Ectodermal cell (in vitro differentiated cells): ENCODE measurements around the gene RBM24.

Experiments used
- H3K27ac ChIP-seq: 2 replicates; pipeline ENCODE4 v1.7.0; 2013; ENCODE audit warnings: mild to moderate bottlenecking, low read depth, low read length; ENCODE audit not compliant: insufficient read depth, poor library complexity, severe bottlenecking
- H3K27me3 ChIP-seq: 2 replicates; pipeline ENCODE4 v1.7.0; 2013; ENCODE audit warnings: mild to moderate bottlenecking, low read length; ENCODE audit not compliant: insufficient read depth, control insufficient read depth, poor library complexity, severe bottlenecking
- H3K36me3 ChIP-seq: one replicate; pipeline ENCODE4 v1.7.0; 2013; ENCODE audit warnings: low read length; ENCODE audit not compliant: control insufficient read depth, insufficient read depth
- H3K4me1 ChIP-seq: one replicate; pipeline ENCODE4 v1.7.0; 2013; ENCODE audit warnings: low read length; ENCODE audit not compliant: control insufficient read depth, insufficient read depth
- H3K4me3 ChIP-seq: 2 replicates; pipeline ENCODE4 v1.7.0; 2013; ENCODE audit warnings: low read depth, low read length, control low read depth; ENCODE audit not compliant: insufficient read depth
- H3K9me3 ChIP-seq: 2 replicates; pipeline ENCODE4 v1.7.0; 2013; ENCODE audit warnings: mild to moderate bottlenecking, low read length, moderate library complexity; ENCODE audit not compliant: control insufficient read depth
- WGBS, 2 experiments: methylation state at CpG; one replicate each; pipeline ENCODE4 v1.1.7; 2013; ENCODE audit warnings: missing lambda C conversion rate in 2 of 2; 5-methylcytosine and 5-hydroxymethylcytosine counted together

RBM24 gene

DNA sequence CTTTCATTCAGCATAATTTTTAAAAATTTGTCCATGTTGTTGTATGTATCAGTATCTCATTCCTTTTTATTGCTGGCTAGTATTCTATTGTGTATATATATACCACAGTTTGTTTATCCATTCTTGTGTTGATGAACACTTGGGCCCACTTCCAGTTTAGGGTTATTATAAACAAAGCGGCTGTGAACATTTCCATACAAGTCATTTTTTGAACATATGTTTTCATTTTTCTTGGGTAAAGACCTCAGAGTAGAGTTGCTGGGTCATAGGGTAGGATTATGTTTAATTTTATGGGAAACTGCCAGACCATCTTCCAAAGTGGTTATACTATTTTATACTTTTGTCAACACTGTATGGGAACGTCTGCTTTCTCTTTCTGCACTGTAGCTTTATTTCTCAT lies 55.3 kb downstream of the RBM24 start:
- no peak overlapping the region for H3K4me3 ChIP-seq
- H3K4me1 ChIP-seq, result no peaks in the 10 kb centered on the region
- H3K27me3 ChIP-seq, result no peaks in the 10 kb centered on the region
- WGBS, 2 experiments, result 89 to 100% methylated on average over 1 to 2 of the region's 2 CpGs
- no peaks in the 10 kb centered on the region for H3K36me3 ChIP-seq
- H3K27ac ChIP-seq, result no peak overlapping the region
- H3K9me3 ChIP-seq, result no peaks in the 10 kb centered on the region

DNA sequence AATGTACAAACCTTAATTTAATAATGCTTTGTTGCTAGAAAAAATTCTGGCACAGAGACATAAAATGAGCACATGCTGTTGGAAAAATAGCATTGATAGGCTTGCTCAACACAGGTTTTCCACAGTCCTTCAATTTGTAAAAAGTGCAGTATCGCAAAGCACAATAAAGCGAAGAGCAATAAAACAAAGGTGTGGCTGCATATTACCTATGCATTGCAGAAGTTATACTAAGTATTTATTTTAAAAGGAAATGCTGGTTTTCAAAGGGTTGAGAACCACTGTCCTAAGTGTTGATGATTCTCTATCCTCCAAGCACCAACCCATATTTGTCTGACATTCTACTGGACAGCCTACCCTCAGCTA lies 58.1 kb downstream of the RBM24 start:
- Histone ChIP-seq H3K9me3 (no peaks in the 10 kb centered on the region), H3K27me3 (no peaks in the 10 kb centered on the region), H3K4me1 (no peaks in the 10 kb centered on the region), H3K36me3 (no peaks in the 10 kb centered on the region), H3K4me3 (no peak overlapping the region), H3K27ac (no peak overlapping the region)
- WGBS, 2 experiments, result 100% methylated on average over 2 of the region's 2 CpGs

DNA sequence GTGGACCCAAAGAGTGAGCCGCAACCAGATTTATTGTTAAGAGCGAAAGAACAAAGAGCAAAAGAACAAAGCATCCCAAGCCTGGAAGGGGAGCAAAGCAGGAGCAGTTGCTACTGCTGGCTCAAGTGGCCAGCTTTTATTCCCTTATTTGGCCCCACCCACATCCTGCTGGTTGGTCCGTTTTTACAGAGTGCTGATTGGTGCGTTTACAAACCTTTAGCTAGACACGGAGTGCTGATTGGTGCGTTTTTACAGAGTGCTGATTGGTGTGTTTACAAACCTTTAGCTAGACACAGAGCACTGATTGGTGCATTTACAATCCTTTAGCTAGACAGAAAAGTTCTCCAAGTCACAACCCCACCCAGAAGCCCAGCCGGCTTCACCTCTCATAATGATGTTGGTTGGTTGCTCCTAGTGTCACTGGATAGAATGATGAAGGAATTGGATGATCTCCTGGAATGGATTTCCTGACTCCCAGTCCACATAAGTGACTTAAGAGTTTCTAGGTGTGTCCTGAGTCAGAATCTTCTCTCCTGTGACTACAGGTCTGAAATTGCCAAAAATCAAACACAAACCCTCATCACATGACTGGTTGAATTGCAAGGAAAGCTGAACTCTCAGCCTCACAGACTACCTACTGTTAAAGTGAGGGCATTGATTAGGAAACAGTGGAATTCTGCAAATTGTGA lies 60.1 kb downstream of the RBM24 start:
- Histone ChIP-seq H3K36me3 (no peaks in the 10 kb centered on the region), H3K27ac (no peak overlapping the region)
- 90 to 95% methylated on average over 6 to 7 of the region's 7 CpGs for WGBS, 2 experiments

GRCh38 chr6:17341891-17342290 lies 60.7 kb downstream of the RBM24 start:
- WGBS, 2 experiments, result 72 to 81% methylated on average over 3 of the region's 3 CpGs
- H3K27me3 ChIP-seq, result no peaks in the 10 kb centered on the region

More for the DNA sequence above, 60.1 kb downstream of the RBM24 start:
- H3K27me3 ChIP-seq, result no peaks in the 10 kb centered on the region
- H3K4me1 ChIP-seq, result no peaks in the 10 kb centered on the region
- no peaks in the 10 kb centered on the region for H3K9me3 ChIP-seq
- H3K4me3 ChIP-seq, result no peak overlapping the region

GRCh38 chr6:17343215-17343614 lies 62.1 kb downstream of the RBM24 start:
- 89 to 92% methylated on average over 2 of the region's 2 CpGs for WGBS, 2 experiments
- Histone ChIP-seq H3K27me3 (no peaks in the 10 kb centered on the region), H3K4me3 (no peak overlapping the region), H3K9me3 (no peaks in the 10 kb centered on the region), H3K36me3 (no peaks in the 10 kb centered on the region), H3K4me1 (no peaks in the 10 kb centered on the region), H3K27ac (no peak overlapping the region)

More at GRCh38 chr6:17341891-17342290, 60.7 kb downstream of the RBM24 start:
- Histone ChIP-seq H3K27ac (no peak overlapping the region), H3K4me1 (no peaks in the 10 kb centered on the region), H3K36me3 (no peaks in the 10 kb centered on the region), H3K9me3 (no peaks in the 10 kb centered on the region), H3K4me3 (no peak overlapping the region)
